ENCODE data around the gene LRRC1.
A peak's percentile ranks its signal among the peaks of the same experiment; 100 is the strongest.
"Not testable (repeated sequence)": the region's sequence is repeated elsewhere in the genome, so short reads cannot be mapped to it uniquely, and the experiment has no call there.

LRRC1 gene

GRCh38 chr6:53793318-53794136 lies 1.3 kb upstream of the LRRC1 start:
- peak; percentile 39 to 61 for DNase-seq

GRCh38 chr6:53794137-53794719 lies 577 bp upstream of the LRRC1 start:
- peak; percentile 46 to 71 for DNase-seq

GRCh38 chr6:53795340-53795701 lies 516 bp downstream of the LRRC1 start:
- DNase-seq, result peak in 1 of 2 experiments; percentile 14

- no peak for DNase-seq
These were observed 1.1 kb downstream of the LRRC1 start for GRCh38 chr6:53795702-53796450.

- no peak for DNase-seq
These were observed 1.6 kb downstream of the LRRC1 start for GRCh38 chr6:53796451-53796780.

- no peak for DNase-seq
These were observed 2.0 kb downstream of the LRRC1 start for GRCh38 chr6:53796791-53797190.

- DNase-seq, result no peak
These were observed 2.5 kb downstream of the LRRC1 start for GRCh38 chr6:53797304-53797703.

- DNase-seq, result no peak
These were observed 4.5 kb downstream of the LRRC1 start for GRCh38 chr6:53799340-53799739.

- DNase-seq, result no peak
These were observed 6.2 kb downstream of the LRRC1 start for GRCh38 chr6:53801022-53801421.

- DNase-seq, result no peak
These were observed 7.8 kb downstream of the LRRC1 start for GRCh38 chr6:53802582-53802981.

GRCh38 chr6:53803081-53803860 lies 8.5 kb downstream of the LRRC1 start:
- DNase-seq, result no peak

GRCh38 chr6:53805016-53805415 lies 10.2 kb downstream of the LRRC1 start:
- no peak for DNase-seq

GRCh38 chr6:53805725-53806124 lies 10.9 kb downstream of the LRRC1 start:
- DNase-seq, result no peak

- not testable (repeated sequence) for DNase-seq
These were observed 12.8 kb downstream of the LRRC1 start for GRCh38 chr6:53807606-53808005.

GRCh38 chr6:53808302-53808881 lies 13.6 kb downstream of the LRRC1 start:
- DNase-seq, result no peak

- no peak for DNase-seq
These were observed 14.9 kb downstream of the LRRC1 start for GRCh38 chr6:53809691-53810090.

- DNase-seq, result peak; percentile 42 to 64
These were observed 16.3 kb downstream of the LRRC1 start for GRCh38 chr6:53811082-53811481.

GRCh38 chr6:53811746-53812145 lies 16.9 kb downstream of the LRRC1 start:
- no peak for DNase-seq

- DNase-seq, result no peak
These were observed 18.3 kb downstream of the LRRC1 start for GRCh38 chr6:53813096-53813495.

- DNase-seq, result no peak
These were observed 19.0 kb downstream of the LRRC1 start for GRCh38 chr6:53813801-53814200.

GRCh38 chr6:53814353-53814752 lies 19.5 kb downstream of the LRRC1 start:
- no peak for DNase-seq

GRCh38 chr6:53815381-53816119 lies 20.7 kb downstream of the LRRC1 start:
- DNase-seq, result no peak

All from SHP77 (cell line).